Calu3 (cell line): Measurements from ENCODE around the gene MT1HL1. TPM values are rescaled to one million over a fixed set of nuclear protein-coding genes. Genes with fewer than 3 reads are reported as not detected.

Experiments used
- BruUV-seq: library from RNA; stranded (reverse); fragments of 400-500 nt; replicated peaks from 2 replicates; lab custom pipeline; 2021; lab: Mats Ljungman, UMichigan
- CTCF ChIA-PET: fragments of 300-600 bp; sonication (Branson Sonifier 250); formaldehyde crosslinking; loops from one replicate; lab custom pipeline; 2022; ENCODE audit warnings: antibody characterized with exemption; lab: Charles Lee
- DNase-seq: peaks from one replicate; pipeline ENCODE4 v3.0.0; 2022
- H3K27ac Mint-ChIP-seq: one replicate; pipeline ENCODE4 v1.8.0; 2022; ENCODE audit warnings: mixed read lengths; ENCODE audit not compliant: unreplicated experiment
- H3K27me3 Mint-ChIP-seq: one replicate; pipeline ENCODE4 v1.8.0; 2022; ENCODE audit warnings: mixed read lengths; ENCODE audit not compliant: unreplicated experiment
- H3K36me3 Mint-ChIP-seq: one replicate; pipeline ENCODE4 v1.8.0; 2022; ENCODE audit warnings: mild to moderate bottlenecking, moderate library complexity, mixed read lengths; ENCODE audit not compliant: insufficient read depth, unreplicated experiment
- H3K4me1 Mint-ChIP-seq: one replicate; pipeline ENCODE4 v1.8.0; 2022; ENCODE audit warnings: mild to moderate bottlenecking, low read depth, mixed read lengths; ENCODE audit not compliant: unreplicated experiment
- H3K4me3 Mint-ChIP-seq: one replicate; pipeline ENCODE4 v1.8.0; 2022; ENCODE audit warnings: mild to moderate bottlenecking, low read depth, moderate library complexity, mixed read lengths; ENCODE audit not compliant: unreplicated experiment
- H3K9me3 Mint-ChIP-seq: one replicate; pipeline ENCODE4 v1.8.0; 2022; ENCODE audit warnings: low read depth, mixed read lengths; ENCODE audit not compliant: unreplicated experiment
- CTCF ChIP-seq: fragments of 200-600 bp; IDR thresholded peaks from one replicate; pipeline ENCODE4 v1.8.0; 2022; ENCODE audit warnings: antibody characterized with exemption; ENCODE audit not compliant: unreplicated experiment
- intact Hi-C: fragments of 100-400 bp; cut with micrococcal nuclease; formaldehyde crosslinking; loops from one replicate; pipeline ENCODE4 v1.10.0; 2022; ENCODE audit not compliant: unreplicated experiment
- total RNA-seq: library from RNA; stranded (reverse); gene quantifications from 2 replicates; pipeline ENCODE4 v1.2.3, GENCODE V29; 2022

The MT1HL1 gene
- total RNA-seq, 1 experiment from 2014 or later: not detected

DNA sequence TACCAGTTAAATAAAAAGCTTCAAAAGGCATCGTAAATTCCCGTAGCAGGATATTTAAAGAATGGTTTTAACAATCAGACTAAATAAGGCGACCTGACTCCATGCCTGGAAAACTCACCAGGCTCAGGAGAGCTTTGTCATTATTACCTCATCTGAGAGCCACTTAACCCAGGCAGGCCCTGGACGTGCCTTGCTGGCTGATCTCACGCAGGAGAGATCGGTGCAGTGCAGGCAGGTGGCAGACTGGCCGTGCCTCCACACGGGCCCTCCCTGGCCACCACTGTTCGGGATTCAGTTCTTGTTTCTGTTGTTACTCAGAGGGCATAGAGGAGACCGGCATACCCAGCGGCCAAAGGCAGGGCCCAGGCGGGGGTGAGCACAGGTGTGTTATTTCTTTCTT lies 6.4 kb downstream of the MT1HL1 start:
- H3K4me3 Mint-ChIP-seq: no peak overlapping the region
- intact Hi-C loops: no loop called here
- no peak overlapping the region for H3K27ac Mint-ChIP-seq
- H3K36me3 Mint-ChIP-seq: no peaks in the 10 kb centered on the region
- BruUV-seq: no TSS peak
- peaks cover 22% of the 10 kb centered on the region for H3K9me3 Mint-ChIP-seq
- DNase-seq: no peak
- H3K4me1 Mint-ChIP-seq: no peaks in the 10 kb centered on the region
- TF ChIP-seq CTCF: no peak
- H3K27me3 Mint-ChIP-seq: no peaks in the 10 kb centered on the region
- CTCF ChIA-PET: no interaction called here

DNA sequence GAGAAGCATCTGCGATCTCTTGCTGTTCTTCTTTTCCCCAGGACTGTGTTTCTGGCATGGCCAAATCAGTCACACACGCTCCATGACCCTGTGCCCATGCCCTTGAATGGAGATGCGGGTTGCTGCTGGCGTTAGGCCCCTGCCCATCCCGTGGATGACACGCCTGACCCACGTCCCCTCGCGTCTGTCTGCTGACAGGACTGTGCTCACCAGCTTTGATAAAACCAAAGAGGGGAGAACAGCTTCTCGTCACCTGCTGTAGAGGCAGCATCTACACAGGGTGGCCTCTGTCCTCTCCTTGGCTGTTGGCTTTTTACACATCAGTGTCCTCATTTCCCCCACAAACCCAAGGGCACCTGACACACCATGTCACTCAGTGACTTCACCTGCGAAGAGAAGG lies 6.9 kb downstream of the MT1HL1 start:
- no peak for TF ChIP-seq CTCF
- CTCF ChIA-PET: no interaction called here
- DNase-seq: no peak
- Mint-ChIP-seq H3K36me3 (no peaks in the 10 kb centered on the region), H3K27me3 (no peaks in the 10 kb centered on the region), H3K4me3 (no peak overlapping the region), H3K9me3 (peaks cover 22% of the 10 kb centered on the region), H3K4me1 (no peaks in the 10 kb centered on the region), H3K27ac (no peak overlapping the region)
- intact Hi-C loops: no loop called here
- no TSS peak for BruUV-seq

DNA sequence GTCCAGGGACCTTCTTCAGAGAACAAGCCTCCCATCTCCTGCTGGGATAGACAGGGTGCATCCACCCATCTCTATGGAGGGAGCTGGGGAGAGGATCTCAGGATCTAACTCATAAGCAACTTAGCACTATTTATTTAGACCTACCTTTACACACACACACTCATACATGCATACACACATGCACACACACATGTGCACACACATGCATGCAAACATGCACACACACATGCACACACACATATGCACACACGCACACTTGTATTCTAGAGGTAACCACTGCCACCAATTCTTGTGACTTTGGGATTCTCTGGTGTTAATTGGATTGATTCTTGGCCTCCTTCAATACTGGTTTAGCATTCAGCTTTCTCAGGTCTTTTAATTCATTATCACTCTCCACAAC lies 9.8 kb downstream of the MT1HL1 start:
- H3K27me3 Mint-ChIP-seq: no peaks in the 10 kb centered on the region
- no TSS peak for BruUV-seq
- intact Hi-C loops: no loop called here
- H3K36me3 Mint-ChIP-seq: no peaks in the 10 kb centered on the region
- no peaks in the 10 kb centered on the region for H3K4me1 Mint-ChIP-seq
- no peak overlapping the region for H3K4me3 Mint-ChIP-seq
- no peak for TF ChIP-seq CTCF
- no peak for DNase-seq
- no peak overlapping the region for H3K27ac Mint-ChIP-seq
- peaks cover 20% of the 10 kb centered on the region for H3K9me3 Mint-ChIP-seq
- CTCF ChIA-PET: no interaction called here

- no peaks in the 10 kb centered on the region for H3K4me1 Mint-ChIP-seq
- CTCF ChIA-PET: no interaction called here
- TF ChIP-seq CTCF: no peak
- H3K9me3 Mint-ChIP-seq: peaks cover 17% of the 10 kb centered on the region
- DNase-seq: no peak
- no TSS peak for BruUV-seq
- H3K27me3 Mint-ChIP-seq: no peaks in the 10 kb centered on the region
- no peak overlapping the region for H3K27ac Mint-ChIP-seq
- no peaks in the 10 kb centered on the region for H3K36me3 Mint-ChIP-seq
- H3K4me3 Mint-ChIP-seq: no peak overlapping the region
- intact Hi-C loops: no loop called here
These were observed 11.8 kb downstream of the MT1HL1 start for GRCh38 chr1:236992449-236992848.
